Activated CD8-positive, alpha-beta T cell treated with anti-CD3 and anti-CD28 coated beads, Interleukin-2, amount 10 ng/mL, durations not matched to agents 7 days and 5 days (primary cell): Measurements from ENCODE around the gene NIFK. TPM values are rescaled to one million over a fixed set of nuclear protein-coding genes. Genes with fewer than 3 reads are reported as not detected.
"Not testable (repeated sequence)": the region's sequence is repeated elsewhere in the genome, so short reads cannot be mapped to it uniquely, and the experiment has no call there.

Source experiments
- ATAC-seq: fragments of 150-1000 bp; cut with Tn5 transposase; one replicate; pipeline ENCODE4 v1.10.0; 2021; ENCODE audit warnings: moderate library complexity
- CTCF ChIA-PET: fragments of 350-600 bp; sonication (Branson Sonifier 250); formaldehyde crosslinking; loops from one replicate; lab custom pipeline; 2021; ENCODE audit warnings: antibody characterized with exemption; lab: Charles Lee
- POLR2A ChIA-PET: fragments of 350-600 bp; sonication (Branson Sonifier 250); formaldehyde crosslinking; loops from one replicate; lab custom pipeline; 2021; ENCODE audit warnings: antibody characterized with exemption; lab: Charles Lee
- DNase-seq: peaks from one replicate; pipeline ENCODE4 v3.0.0-alpha.2; 2020
- H3K27ac Mint-ChIP-seq: one replicate; pipeline ENCODE4 v1.8.0; 2021; ENCODE audit warnings: mild to moderate bottlenecking, mixed read lengths
- H3K27me3 Mint-ChIP-seq: one replicate; pipeline ENCODE4 v1.8.0; 2021; ENCODE audit warnings: low read depth, mixed read lengths
- H3K36me3 Mint-ChIP-seq: one replicate; pipeline ENCODE4 v1.8.0; 2021; ENCODE audit warnings: low read depth, mixed read lengths
- H3K4me1 Mint-ChIP-seq: one replicate; pipeline ENCODE4 v1.8.0; 2021; ENCODE audit warnings: low read depth, mixed read lengths
- H3K4me3 Mint-ChIP-seq: one replicate; pipeline ENCODE4 v1.8.0; 2021; ENCODE audit warnings: mild to moderate bottlenecking, mixed read lengths
- H3K9me3 Mint-ChIP-seq: one replicate; pipeline ENCODE4 v1.8.0; 2022; ENCODE audit warnings: mixed read lengths; ENCODE audit not compliant: insufficient read depth
- total RNA-seq, 2 experiments: library from RNA; stranded (reverse); gene quantifications; one replicate each; pipeline ENCODE4 v1.2.3, GENCODE V29; 2021

The NIFK gene
- total RNA-seq, 2 experiments from 2014 or later, result 79.8 to 80.1 TPM

- DNase-seq, result no peak
- Mint-ChIP-seq H3K27ac (no peak overlapping the region), H3K27me3 (peaks cover 10% of the 10 kb centered on the region), H3K4me1 (peaks cover 10% of the 10 kb centered on the region), H3K9me3 (no peaks in the 10 kb centered on the region), H3K4me3 (no peak overlapping the region), H3K36me3 (no peaks in the 10 kb centered on the region)
- ChIA-PET POLR2A (interaction anchor here (0.6 kb wide), 1 partner anchor 177 kb away, joined by 3 read pairs; the partner anchor contains the start of gene RNU4ATAC), CTCF (interaction anchor here (1.0 kb wide), 1 partner anchor 177 kb away, joined by 3 read pairs; the partner anchor contains the start of gene RNU4ATAC)
- no peak for ATAC-seq
Measured at GRCh38 chr2:121707344-121707919, 29.2 kb downstream of the NIFK start.

DNA sequence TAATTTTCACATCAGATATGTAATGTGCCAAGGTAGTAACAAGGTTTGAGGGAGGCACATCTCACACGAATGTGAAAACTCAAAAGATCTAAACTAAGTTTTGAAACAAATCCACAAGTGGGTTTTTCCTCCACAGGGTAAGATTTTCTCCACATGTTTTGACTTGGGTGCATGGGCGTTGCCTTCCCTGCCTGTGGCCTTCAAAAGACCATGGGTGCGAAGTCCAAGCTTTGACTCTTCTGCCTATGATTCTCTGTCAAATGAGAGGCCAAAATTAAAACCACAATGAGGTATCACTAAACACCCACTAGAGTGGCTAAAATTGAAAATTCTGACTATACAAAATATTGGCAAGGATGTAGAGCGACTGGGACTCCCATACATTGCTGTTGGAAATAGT, 30.7 kb downstream of the NIFK start:
- POLR2A ChIA-PET, result interaction anchor here (1.4 kb wide), 1 partner anchor 56 kb away, joined by 5 read pairs; no protein-coding TSS in a partner anchor
- no peak overlapping the region for H3K27ac Mint-ChIP-seq
- CTCF ChIA-PET, result interaction anchor here (0.8 kb wide), 1 partner anchor 303 kb away, joined by 3 read pairs; no protein-coding TSS in a partner anchor
- no peaks in the 10 kb centered on the region for H3K36me3 Mint-ChIP-seq
- DNase-seq (no peak), ATAC-seq (no peak)
- peaks cover 10% of the 10 kb centered on the region for H3K27me3 Mint-ChIP-seq
- peaks cover 22% of the 10 kb centered on the region for H3K4me1 Mint-ChIP-seq
- H3K9me3 Mint-ChIP-seq, result no peaks in the 10 kb centered on the region
- H3K4me3 Mint-ChIP-seq, result no peak overlapping the region

GRCh38 chr2:121705390-121705789, 31.3 kb downstream of the NIFK start:
- ChIA-PET POLR2A (interaction anchor here (1.4 kb wide), 1 partner anchor 55 kb away, joined by 5 read pairs; no protein-coding TSS in a partner anchor), CTCF (interaction anchor here (0.8 kb wide), 1 partner anchor 303 kb away, joined by 3 read pairs; no protein-coding TSS in a partner anchor)
- H3K27ac Mint-ChIP-seq, result no peak overlapping the region
- no peak overlapping the region for H3K4me3 Mint-ChIP-seq
- ATAC-seq, result no peak
- H3K36me3 Mint-ChIP-seq, result no peaks in the 10 kb centered on the region
- no peak for DNase-seq
- no peaks in the 10 kb centered on the region for H3K9me3 Mint-ChIP-seq
- H3K4me1 Mint-ChIP-seq, result peaks cover 28% of the 10 kb centered on the region
- peaks cover 10% of the 10 kb centered on the region for H3K27me3 Mint-ChIP-seq

DNA sequence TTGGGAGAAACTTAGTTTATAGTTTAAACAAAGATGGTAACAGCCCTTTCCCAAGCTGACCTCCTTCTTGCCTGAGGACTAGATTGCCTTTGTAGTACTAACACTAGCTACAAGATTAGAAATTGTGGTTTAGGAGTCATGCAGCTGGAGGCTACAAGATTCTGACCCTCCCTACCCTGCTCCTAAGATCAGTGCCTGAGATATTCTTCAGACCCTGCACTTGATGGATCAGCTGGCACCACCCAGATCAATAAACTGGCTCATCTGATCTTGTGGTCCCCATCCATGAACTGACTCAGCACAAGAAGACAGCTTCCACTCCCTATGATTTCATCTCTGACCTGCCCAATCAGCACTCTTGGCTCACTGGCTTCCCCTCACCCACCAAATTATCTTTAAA, 34.9 kb downstream of the NIFK start:
- peaks cover 52% of the 10 kb centered on the region for H3K4me1 Mint-ChIP-seq
- H3K9me3 Mint-ChIP-seq, result not testable (repeated sequence)
- POLR2A ChIA-PET, result interaction anchor here (0.6 to 5.5 kb wide), 3 partner anchors 14 to 171 kb away, joined by 4 to 110 read pairs (median 91); partner anchors contain the start of genes CLASP1 and RNU4ATAC

DNA sequence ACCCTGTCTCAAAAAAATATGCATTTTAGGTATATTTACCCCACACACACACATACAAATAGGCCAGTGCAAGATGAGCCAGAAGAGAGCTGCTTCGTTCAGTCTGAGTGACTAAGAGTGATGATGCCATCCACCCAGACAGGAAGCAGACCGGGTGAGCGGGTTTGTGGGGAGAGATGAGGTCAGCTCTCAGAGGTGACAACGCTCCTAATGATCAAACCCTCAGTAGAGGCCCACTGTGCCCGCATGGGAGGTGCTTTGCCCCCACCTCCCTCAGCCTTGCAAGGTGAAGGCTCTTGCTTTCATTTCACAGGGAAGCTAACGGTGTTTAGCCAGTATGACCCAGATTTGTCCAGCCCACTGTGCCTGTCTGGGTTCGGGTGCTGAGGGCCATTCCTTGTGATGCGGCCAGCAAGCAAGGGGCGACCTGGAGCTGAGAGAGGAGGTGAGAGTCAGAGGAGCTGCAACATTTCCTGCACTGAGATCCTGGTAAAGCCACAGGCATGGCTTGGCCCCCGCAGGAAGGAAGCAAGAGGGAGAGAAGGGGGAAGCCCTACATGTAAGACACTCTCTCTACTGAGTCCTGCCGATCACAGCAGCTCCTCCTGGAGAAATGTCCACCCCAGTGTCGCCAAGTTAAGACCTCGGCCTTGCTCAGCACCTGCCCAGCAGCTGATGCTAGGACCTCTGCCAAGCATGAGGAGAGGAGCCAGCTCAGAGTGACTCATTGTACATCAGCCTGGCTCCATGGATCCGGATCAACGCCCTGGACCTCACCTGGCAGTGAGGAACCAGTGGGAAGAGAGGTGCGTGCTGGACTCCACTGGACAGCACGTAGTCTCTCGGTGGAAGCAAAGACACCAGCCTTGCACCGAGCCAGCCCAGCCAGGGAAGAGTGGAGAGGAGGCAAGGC, 37.0 kb downstream of the NIFK start:
- Mint-ChIP-seq H3K4me1 (peaks cover 52% of the 10 kb centered on the region), H3K9me3 (no peaks in the 10 kb centered on the region), H3K36me3 (no peaks in the 10 kb centered on the region), H3K4me3 (peak overlapping the region; percentile 81), H3K27me3 (no peaks in the 10 kb centered on the region), H3K27ac (peak overlapping the region; percentile 98)
- peak; percentile 97 for ATAC-seq
- peak; percentile 97 for DNase-seq
- ChIA-PET CTCF (interaction anchor here (0.5 to 3.3 kb wide), 12 partner anchors 9 to 297 kb away, joined by 3 to 12 read pairs (median 4); partner anchors contain the start of genes CLASP1 and RNU4ATAC), POLR2A (interaction anchor here (0.6 to 5.5 kb wide), 12 partner anchors 14 to 169 kb away, joined by 3 to 110 read pairs (median 4); partner anchors contain the start of genes CLASP1, NIFK and RNU4ATAC)

More for the DNA sequence above, 34.9 kb downstream of the NIFK start:
- not testable (repeated sequence) for DNase-seq, H3K36me3 Mint-ChIP-seq, ATAC-seq, H3K4me3 Mint-ChIP-seq, H3K27me3 Mint-ChIP-seq
- CTCF ChIA-PET, result interaction anchor here (0.9 to 3.3 kb wide), 4 partner anchors 11 to 299 kb away, joined by 3 to 12 read pairs (median 6); partner anchors contain the start of gene RNU4ATAC
- H3K27ac Mint-ChIP-seq, result peak overlapping the region; percentile 98

DNA sequence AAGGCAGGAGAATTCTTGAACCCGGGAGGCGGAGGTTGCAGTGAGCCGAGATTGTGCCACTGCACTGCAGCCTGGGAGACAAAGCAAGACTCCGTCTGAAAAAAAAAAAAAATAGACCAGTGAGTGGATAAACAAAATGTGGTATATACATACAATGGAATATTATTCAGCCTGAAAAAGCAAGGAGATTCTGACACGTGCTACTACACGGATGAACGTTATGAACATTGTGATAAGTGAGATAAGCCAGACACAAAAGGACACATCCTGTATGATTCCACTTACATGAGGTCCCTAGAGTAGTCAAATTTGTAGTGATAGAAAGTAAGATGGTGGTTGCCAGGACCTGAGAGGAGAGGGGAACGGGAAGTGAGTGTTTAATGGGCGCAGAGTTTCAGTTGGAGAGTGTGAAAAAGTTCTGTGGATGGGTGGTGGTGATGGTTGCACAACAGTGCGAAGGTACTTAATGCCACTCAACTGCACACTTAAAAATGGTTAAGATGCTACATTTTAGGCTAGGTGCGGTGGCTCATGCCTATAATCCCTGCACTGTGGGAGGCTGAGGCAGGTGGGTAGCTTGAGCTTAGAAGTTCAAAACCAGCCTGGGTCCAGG, 38.3 kb downstream of the NIFK start:
- DNase-seq (no peak), ATAC-seq (no peak)
- no peaks in the 10 kb centered on the region for H3K27me3 Mint-ChIP-seq
- no peaks in the 10 kb centered on the region for H3K9me3 Mint-ChIP-seq
- no peaks in the 10 kb centered on the region for H3K36me3 Mint-ChIP-seq
- H3K4me3 Mint-ChIP-seq, result no peak overlapping the region
- ChIA-PET POLR2A (interaction anchor here (1.5 to 5.5 kb wide), 7 partner anchors 14 to 168 kb away, joined by 4 to 110 read pairs (median 13); partner anchors contain the start of genes CLASP1, NIFK and RNU4ATAC), CTCF (interaction anchor here (2.3 to 3.3 kb wide), 2 partner anchors 168 to 296 kb away, joined by 7 to 12 read pairs; partner anchors contain the start of gene RNU4ATAC)
- H3K27ac Mint-ChIP-seq, result peak overlapping the region; percentile 98
- peaks cover 52% of the 10 kb centered on the region for H3K4me1 Mint-ChIP-seq

DNA sequence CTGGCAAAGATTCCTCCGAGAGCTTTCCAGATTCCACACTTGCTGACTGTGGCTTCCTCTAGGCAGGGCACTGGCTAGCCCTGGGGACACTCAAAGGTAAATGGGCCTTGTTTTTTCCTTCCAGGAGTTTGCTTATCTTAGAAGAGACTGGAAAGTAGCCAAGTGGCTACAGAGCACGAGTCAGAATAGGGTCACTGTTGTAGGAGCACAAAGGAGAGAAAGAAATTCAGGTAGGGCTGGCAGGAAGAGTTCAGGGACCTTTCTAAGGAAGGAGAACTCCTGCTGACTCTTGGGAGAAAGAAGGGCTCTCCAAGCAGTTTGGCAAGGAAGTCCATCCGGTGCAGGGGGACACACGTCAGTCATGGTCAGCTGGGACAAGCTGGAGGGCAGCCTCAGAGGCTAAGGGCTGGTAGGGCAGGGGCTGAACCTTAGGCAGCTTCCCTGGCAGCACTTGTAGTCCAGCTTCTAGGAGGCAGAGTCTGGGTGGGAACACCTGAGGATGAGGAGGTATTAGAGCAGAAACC, 39.5 kb downstream of the NIFK start:
- H3K36me3 Mint-ChIP-seq, result no peaks in the 10 kb centered on the region
- no peak overlapping the region for H3K4me3 Mint-ChIP-seq
- H3K4me1 Mint-ChIP-seq, result peaks cover 47% of the 10 kb centered on the region
- H3K9me3 Mint-ChIP-seq, result no peaks in the 10 kb centered on the region
- ChIA-PET CTCF (interaction anchor here (1.0 kb wide), 1 partner anchor 47 kb away, joined by 3 read pairs; no protein-coding TSS in a partner anchor), POLR2A (interaction anchor here (1.8 to 5.5 kb wide), 2 partner anchors 48 to 166 kb away, joined by 6 to 110 read pairs; partner anchors contain the start of genes CLASP1 and RNU4ATAC)
- no peak for DNase-seq
- H3K27me3 Mint-ChIP-seq, result peaks cover under 1% of the 10 kb centered on the region
- no peak for ATAC-seq
- peak overlapping the region; percentile 27 for H3K27ac Mint-ChIP-seq

DNA sequence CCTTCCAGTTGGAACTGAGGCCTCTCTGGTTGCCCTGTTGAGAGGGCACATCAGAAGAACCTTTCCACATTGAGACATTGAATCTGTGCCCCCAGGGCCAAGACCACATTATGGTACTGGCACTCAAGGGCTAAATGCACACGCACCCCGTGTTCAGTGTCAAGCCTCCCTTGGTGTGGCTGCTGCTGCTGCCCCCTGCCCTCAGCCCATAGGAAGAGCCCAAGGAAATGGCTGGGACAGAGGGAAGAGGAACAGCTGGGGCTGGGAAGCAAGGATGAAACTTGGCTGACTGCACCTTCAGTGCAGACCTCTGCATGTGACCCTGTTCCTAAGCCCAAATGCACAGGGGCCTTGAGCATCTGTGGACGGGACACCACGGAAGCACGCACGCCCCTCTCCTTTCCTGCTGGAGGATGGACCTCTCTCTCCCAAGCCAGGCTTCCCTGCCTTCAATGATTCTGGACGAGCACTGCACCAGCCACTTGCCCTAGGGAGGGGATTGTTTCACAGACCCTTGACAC, 40.2 kb downstream of the NIFK start:
- ChIA-PET CTCF (no interaction called here), POLR2A (interaction anchor here (1.4 to 1.8 kb wide), 2 partner anchors 48 to 166 kb away, joined by 3 to 6 read pairs; partner anchors contain the start of gene RNU4ATAC)
- ATAC-seq (no peak), DNase-seq (no peak)
- H3K4me1 Mint-ChIP-seq, result peaks cover 42% of the 10 kb centered on the region
- H3K4me3 Mint-ChIP-seq, result no peak overlapping the region
- H3K27ac Mint-ChIP-seq, result peak overlapping the region; percentile 40
- no peaks in the 10 kb centered on the region for H3K9me3 Mint-ChIP-seq
- peaks cover 3% of the 10 kb centered on the region for H3K27me3 Mint-ChIP-seq
- no peaks in the 10 kb centered on the region for H3K36me3 Mint-ChIP-seq

- ATAC-seq (no peak), DNase-seq (no peak)
- H3K4me1 Mint-ChIP-seq, result peaks cover 28% of the 10 kb centered on the region
- no peak overlapping the region for H3K4me3 Mint-ChIP-seq
- ChIA-PET POLR2A (interaction anchor here (0.9 to 1.4 kb wide), 2 partner anchors 47 to 164 kb away, joined by 3 read pairs; partner anchors contain the start of gene RNU4ATAC), CTCF (interaction anchor here (0.6 kb wide), 1 partner anchor 53 kb away, joined by 3 read pairs; no protein-coding TSS in a partner anchor)
- no peaks in the 10 kb centered on the region for H3K36me3 Mint-ChIP-seq
- peaks cover 3% of the 10 kb centered on the region for H3K27me3 Mint-ChIP-seq
- H3K9me3 Mint-ChIP-seq, result no peaks in the 10 kb centered on the region
- H3K27ac Mint-ChIP-seq, result no peak overlapping the region
Measured at GRCh38 chr2:121695171-121695451, 41.6 kb downstream of the NIFK start.

GRCh38 chr2:121694398-121695170, 42.1 kb downstream of the NIFK start:
- DNase-seq, result no peak
- peaks cover 25% of the 10 kb centered on the region for H3K4me1 Mint-ChIP-seq
- no peak overlapping the region for H3K27ac Mint-ChIP-seq
- peaks cover 3% of the 10 kb centered on the region for H3K27me3 Mint-ChIP-seq
- no peak overlapping the region for H3K4me3 Mint-ChIP-seq
- H3K36me3 Mint-ChIP-seq, result no peaks in the 10 kb centered on the region
- ChIA-PET POLR2A (no interaction called here), CTCF (interaction anchor here (0.6 kb wide), 1 partner anchor 54 kb away, joined by 3 read pairs; no protein-coding TSS in a partner anchor)
- no peaks in the 10 kb centered on the region for H3K9me3 Mint-ChIP-seq
- ATAC-seq, result no peak
